Stimulated activated naive CD8-positive, alpha-beta T cell treated with anti-CD3 and anti-CD28 coated beads, Interleukin-15, Interleukin-2, amounts not matched to agents 100 U/mL and 50 U/mL, for 24 hours (primary cell): ENCODE measurements around the gene NFAM1.

Experiments used
- ATAC-seq: fragments of 150-1000 bp; cut with Tn5 transposase; one replicate; pipeline ENCODE4 v1.10.0; 2021
- DNase-seq: peaks from one replicate; pipeline ENCODE4 v3.0.0; 2021

NFAM1 gene

GRCh38 chr22:42334875-42335512 is 97.2 kb downstream of the NFAM1 start:
- ATAC-seq (no peak), DNase-seq (no peak)

- DNase-seq (no peak), ATAC-seq (no peak)
Observed at GRCh38 chr22:42333544-42333943, 98.7 kb downstream of the NFAM1 start.

- DNase-seq: no peak
- ATAC-seq: no peak
Observed at GRCh38 chr22:42332089-42332488, 100.1 kb downstream of the NFAM1 start.

GRCh38 chr22:42331014-42331413 is 101.2 kb downstream of the NFAM1 start:
- ATAC-seq (no peak), DNase-seq (no peak)
